Panc1 (cell line): ENCODE data around the gene VPS16.

Experiments
- CTCF ChIP-seq: fragments of 450-650 bp; IDR thresholded peaks from 2 replicates; pipeline ENCODE4 v1.5.1; 2017; ENCODE audit warnings: mild to moderate bottlenecking
- POLR2AphosphoS5 ChIP-seq: IDR thresholded peaks from 2 replicates; pipeline ENCODE4 v1.6.1; 2012; ENCODE audit warnings: mild to moderate bottlenecking, low read depth, low read length, moderate library complexity
- REST ChIP-seq, 2 experiments: IDR thresholded peaks; 2 replicates each; pipeline ENCODE4 v1.6.1; 2011 to 2012; ENCODE audit warnings: low read depth in 2 of 2, control low read depth in 1 of 2, low read length in 1 of 2, mild to moderate bottlenecking in 1 of 2, moderate library complexity in 1 of 2; ENCODE audit not compliant: insufficient read depth in 1 of 2
- SIN3A ChIP-seq: IDR thresholded peaks from 2 replicates; pipeline ENCODE4 v1.6.1; 2012; ENCODE audit warnings: low read depth, mild to moderate bottlenecking, low read length, moderate library complexity, borderline replicate concordance; ENCODE audit not compliant: insufficient read depth

- no peak for TF ChIP-seq CTCF
- TF ChIP-seq POLR2AphosphoS5, result no peak
- no peak for TF ChIP-seq REST (IDR thresholded peaks at IDR 0.05; ENCODE audit: insufficient read depth in 1 of 2, low read depth in 2 of 2, low read length in 1 of 2)
- TF ChIP-seq SIN3A, result no peak
These were observed 30.9 kb upstream of the VPS16 start for GRCh38 chr20:2809690-2810089.
